GM21526 (cell line): ENCODE data around the gene BDKRB2.

ENCODE experiments used
- ATAC-seq: cut with Tn5 transposase; IDR thresholded peaks from one replicate; pipeline ENCODE4 v1.9.1; 2021; ENCODE audit warnings: moderate library complexity; ENCODE audit not compliant: unreplicated experiment, low FRiP score

Gene BDKRB2

DNA sequence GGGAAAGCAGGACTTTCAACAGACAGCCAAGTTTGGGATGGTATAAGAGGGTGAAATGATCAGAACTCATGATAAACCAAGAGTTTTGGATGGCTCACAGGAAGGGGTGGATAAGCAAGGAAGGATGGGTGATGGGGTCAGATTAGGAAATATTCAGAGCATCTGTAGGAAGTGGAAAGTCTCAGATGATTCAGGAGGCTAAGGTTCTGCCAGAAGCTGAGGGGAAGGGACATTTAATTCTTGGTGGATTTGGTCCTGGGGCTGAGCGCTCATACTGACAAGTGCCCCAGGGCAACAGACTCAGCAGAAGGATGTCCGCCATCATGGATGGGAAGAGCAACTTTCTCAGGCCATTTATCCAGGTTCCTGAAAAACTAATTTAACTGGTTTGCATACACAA is 28.4 kb upstream of the BDKRB2 start:
- ATAC-seq, result no peak

DNA sequence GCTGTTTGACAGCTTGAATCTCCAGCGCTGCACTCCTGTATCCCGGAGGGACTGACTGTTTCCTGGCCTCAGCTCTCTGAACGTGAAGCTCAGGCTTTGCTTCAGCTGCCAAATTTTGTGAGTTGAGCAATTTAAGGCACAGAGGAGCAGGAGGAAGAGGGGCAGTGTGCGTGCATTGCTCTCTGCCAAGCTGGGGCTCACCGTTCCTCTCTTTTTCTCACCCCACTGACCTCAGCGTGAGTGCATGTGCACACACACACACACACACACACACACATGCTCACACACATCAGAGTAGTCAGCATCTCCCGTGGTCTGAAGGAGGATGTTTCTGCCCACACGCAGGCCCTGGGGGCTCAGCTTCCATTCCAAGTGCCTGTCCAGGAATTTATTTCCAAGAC is 27.8 kb upstream of the BDKRB2 start:
- no peak for ATAC-seq

DNA sequence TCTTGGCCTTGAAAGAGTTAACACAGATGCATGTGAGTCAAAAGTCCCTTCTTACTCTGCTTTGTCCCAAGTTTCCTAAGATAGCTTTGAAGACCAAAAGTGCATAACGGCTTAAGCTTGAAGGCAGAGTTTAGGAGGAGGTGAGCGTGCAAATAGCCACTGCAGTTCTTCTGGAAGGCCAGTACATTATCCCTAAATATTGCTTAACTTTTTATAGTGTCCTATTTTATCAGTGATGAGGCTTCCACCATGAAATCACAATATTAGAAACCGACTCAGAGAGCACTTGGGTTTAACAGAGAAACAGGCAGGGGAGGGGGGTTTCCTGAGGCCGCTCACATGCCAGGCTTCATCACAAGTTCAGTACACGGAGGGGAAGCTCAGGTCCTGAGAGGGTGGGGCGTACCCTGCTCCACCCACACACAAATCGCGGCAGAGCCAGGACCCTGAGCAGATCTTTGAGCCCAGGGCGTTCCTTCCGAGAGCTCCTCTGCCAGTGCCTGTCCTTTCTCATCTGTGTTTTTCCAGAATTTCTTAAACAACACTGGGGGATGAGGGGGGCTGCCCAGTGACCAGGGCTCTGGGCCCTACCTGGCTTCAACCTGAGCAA is 26.8 kb upstream of the BDKRB2 start:
- ATAC-seq, result no peak

DNA sequence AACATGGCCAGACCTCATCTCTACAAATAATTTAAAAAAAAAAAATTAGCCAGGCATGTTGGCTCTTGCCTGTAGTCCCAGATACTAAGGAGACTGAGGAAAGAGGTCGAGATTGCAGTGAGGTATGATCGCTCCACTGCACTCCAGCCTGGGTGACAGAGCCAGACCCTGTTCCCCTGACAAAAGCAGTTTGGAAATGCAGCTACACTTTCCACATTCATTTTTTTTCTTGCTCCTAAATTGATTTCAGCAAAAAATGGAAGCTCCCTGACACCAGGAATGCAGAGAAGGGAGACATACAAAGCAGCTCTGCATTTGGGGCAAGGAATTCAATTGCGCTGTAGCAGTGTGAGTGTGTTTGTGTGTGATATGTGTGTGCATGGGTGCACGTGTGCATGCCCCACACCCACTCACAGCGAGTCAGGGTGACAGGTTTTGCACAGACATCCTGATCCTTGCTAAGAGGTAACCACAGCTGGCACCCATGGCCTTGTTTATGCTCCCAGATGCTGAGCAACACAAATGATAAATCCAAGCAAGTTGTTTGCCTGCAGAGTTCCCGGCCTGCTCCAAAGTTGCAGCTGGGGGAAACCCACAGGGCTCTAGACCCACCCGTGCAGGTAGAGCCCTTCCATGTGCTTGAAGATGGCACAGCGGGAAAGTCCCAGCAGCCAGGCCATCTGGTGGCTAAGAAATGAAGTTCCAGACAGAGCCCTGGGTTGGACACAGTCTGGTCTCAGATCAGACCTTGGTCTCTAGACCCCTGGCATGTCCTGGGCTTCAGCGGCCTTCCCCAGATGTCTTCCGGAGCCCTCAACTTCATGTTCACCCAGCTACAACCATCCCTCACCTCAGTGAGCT is 25.9 kb upstream of the BDKRB2 start:
- no peak for ATAC-seq

DNA sequence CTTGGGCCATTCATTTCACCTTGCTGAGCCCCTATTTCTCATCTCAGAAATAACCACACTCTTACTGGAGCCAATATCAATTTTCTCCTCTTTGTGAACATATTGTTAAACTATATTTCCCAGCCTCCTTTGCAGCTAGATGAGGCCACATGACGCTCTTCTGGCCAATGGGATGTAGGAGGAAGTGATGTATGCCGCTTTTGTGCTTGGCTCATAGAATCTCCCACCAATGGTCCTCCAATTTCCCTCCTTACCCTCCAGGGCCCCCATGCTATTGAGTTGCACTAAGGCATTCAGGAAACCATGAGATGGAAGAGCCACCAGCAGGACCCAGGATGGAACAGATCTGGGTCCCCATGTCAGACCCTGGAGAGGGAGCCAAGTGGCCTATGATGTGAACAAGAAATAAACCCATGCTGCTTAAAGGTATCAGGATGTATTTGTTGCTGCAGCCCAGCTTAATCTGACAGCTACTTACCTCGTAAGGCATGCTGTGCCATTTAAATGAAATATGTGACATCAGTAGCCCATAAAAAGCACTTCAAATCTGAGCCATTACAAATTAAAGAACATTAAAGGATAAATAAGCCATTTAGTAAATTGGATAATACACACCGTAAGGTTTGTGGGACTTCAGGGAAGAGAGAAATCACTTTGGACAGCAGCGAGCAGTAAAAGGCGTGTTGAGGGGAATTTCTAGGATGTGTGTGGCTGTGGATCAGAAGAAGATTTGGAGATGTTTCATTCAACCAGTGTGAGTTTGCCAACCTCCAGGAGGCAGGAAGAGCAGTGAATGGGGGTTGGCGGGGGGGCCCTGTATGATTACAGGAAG is 24.4 kb upstream of the BDKRB2 start:
- no peak for ATAC-seq

DNA sequence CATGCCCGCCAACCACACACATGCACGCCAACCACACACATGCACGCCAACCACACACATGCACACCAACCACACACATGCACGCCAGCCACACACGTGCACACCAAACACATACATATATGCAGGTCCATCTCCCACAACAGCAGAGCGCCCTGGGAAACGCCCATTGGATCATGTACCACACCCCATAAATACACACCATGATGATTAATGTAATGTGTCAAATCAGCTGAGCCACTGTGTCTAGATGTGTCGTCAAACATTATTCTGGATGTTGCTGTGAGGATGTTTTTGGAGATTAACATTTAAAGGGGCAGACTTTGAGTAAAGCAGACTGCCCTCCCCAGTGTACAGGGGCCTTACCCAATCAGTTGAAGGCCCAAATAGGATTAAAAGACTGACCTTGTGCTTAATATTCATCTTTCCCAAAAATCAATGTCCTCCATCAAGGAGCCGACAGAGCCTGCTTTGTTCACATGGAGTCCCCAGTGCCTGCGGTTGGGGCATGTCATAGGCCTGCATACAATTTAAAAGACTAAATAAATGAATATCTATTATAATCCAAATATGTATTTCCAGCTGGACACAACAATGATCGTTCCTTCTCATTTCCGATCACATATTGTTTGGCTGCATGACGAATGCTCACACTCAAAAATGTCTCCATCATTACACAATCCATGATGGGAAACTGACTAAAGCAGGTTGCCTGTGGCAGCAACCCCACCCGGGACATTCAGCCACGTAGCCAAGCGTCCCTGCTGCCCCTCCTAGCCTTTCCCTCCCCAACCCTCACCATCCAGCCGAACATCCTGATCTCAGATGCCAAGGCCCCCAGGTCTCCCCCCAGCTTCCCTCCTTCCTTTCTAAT is 23.2 kb upstream of the BDKRB2 start:
- no peak for ATAC-seq

DNA sequence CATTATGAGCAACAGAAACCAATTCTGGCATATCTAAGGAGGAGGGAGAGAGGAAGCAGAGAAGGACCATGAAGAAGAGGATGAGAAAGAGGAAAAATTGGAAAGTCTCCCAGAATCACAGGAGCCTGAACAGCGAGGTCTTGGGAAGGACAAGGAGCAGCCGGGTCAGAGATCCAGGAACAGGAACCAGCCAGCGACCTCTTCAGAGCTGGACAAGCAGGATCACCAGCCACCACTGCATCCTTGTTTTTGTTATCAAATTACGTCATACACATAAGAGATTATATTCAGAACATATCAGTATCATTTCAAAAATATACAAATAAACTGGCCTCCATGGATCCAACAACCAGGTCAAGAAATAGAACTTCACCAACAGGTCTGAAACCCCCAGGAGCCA is 22.1 kb upstream of the BDKRB2 start:
- ATAC-seq, result no peak

DNA sequence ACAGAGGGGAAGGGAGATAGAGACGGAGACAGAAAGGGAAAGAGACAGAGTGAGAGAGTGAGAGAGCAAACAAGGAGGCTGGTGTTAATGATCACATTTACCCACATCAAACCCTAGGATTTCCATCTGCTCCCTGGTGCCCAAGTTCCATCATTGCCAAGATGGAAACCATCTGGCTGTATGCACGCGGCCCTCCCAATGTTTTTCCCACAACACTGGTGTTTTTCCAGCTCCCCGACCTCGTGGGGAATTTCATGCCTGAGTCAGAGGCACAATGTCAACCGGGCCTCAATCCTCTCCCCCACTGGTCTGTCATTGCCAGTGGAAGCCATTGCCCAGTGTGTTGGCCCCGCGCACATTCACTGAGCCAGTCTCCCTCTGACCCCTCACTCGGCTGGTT is 19.9 kb upstream of the BDKRB2 start:
- no peak for ATAC-seq

DNA sequence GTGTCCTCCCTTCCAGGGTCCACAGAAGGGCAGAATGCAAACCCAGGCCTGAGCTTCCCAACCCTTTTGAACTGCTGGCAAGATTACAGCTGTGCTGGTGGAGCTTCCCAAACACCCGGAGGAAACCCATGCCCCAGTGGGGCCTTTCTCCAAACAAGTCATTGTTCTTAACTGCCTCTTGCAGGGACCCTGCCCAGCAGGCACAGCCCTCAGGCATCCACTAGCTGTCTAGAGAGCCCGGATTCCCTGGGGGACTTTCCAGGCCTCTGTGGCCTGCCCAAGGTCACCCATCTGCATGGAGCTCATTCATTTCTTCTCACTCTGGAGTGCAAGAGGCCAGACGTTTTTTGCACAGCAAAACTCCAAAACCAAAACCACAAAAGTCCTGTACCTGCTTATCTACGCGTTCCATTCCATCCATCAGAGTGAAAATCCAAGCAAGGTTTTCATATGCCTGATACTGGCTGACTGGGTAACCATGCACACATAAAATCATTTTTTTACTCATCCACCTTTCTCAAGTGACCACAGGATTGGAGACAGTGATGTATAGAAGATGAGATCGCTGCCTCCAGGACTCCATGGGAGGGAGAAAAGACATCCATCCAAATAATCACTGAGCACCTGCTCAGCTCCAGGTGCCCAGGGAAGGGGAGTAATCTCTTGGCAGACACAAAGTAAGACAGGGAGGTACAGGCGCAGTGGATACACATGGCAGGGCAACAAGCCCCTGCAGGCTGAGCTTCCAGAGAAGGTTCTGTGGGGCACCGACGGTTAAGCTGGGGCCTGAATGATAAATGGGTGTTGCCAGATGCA is 17.2 kb upstream of the BDKRB2 start:
- ATAC-seq, result no peak

DNA sequence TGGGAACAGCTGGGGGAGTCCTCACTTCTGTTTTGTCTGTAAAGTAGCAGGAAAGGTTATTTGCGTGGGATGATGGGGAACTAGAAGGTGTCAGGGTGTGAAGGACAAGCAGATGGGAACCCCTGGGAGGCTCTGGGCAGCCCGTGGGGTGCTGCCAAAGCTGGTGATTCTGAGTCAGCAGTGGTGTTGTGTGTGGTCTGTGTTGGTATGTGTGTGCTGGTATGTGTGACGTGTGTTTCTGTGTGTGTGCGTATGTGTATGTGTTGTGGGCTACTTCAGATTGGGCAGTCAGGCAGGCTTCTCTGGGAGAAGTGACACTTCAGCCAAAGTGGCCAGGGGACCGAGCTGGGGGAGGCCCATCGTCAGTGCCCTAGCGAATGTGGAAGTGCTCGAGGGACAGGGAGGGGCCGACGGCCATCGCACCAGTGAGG is 15.3 kb upstream of the BDKRB2 start:
- no peak for ATAC-seq

DNA sequence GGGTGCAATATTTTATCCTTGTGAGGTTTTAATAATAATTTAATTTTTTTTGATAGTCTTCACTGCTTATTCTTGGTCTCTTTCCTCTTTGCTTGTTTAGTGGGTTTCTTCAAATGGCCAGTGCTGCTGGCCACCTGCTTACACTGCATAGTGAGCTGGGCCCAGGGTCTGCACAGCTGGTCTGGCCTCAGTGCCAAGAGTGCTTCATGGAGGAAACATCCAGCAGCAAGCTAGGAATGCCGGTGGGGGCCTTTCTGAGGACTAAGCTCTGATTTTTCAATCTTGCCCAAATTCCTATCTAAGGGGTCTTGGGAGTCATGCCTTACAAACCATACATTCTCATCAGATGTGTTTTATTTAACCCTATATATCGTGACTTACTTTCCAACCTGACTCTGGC is 13.3 kb upstream of the BDKRB2 start:
- no peak for ATAC-seq

DNA sequence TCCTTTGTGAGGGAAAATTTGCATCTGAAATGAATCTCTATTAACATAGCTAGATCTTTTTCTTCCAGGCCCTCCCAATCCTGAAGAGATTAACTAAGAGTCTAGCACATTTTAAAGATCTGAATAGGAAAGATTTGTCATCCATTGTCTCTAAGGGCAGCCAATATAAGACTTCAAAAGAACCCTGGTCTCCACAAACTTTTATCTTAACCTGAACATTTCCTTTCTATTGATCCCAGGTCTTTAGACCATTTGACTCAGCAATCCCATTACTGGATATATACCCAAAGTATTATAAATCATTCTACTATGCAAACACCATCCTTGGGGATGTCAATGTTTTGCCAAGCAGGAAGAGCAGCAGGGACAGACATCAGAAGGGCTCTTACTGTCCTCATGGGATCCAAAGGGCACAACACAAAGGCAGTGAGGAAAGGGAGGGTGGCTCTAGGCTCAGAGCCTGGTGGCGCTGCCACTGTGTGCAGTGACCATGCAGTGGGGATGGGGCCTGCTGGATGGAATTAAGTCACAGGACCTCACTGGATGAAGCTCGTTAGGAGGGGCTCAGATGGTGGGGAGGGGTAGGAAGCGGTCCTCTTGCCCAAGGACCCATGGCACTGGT is 12.7 kb upstream of the BDKRB2 start:
- ATAC-seq, result no peak

DNA sequence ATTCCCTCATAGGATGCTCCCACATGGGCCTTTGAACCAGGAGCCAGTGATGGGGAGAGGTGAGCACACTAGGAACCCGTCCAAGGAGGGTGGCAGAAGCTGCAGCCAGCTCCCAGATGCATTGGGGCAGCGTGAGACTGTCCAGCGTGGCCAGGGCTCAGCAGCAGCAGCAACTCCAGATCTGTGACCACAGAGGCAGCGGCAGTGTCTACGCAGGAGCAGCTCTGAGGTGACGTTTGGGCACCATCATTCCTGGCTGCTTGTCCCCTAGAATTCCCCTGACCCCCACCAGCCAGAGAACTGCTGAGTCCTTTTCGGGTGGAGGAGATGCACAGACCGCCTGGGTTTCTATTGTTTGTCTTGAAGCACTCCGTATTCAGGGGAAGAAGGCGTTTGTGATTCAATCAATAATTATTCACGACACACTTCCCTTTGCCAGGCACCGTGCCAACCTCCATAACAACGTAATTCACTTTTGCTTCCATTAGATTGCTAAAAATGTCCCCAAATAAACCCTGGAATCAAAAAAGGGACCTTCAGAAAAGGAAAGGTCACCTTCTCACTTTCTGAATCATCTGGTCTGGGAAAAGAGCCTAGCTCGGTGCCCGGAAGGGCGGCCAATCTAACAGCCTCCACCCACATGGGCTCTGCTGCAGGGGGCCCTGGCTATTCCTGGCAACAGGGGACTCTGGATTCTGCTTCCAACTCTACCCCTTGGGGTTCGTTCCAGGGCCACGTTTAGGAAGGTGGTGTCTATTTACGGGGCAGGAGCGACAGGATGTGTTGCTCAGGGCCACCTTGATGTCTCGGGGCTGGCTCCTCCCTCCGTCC is 11.4 kb upstream of the BDKRB2 start:
- ATAC-seq, result no peak

DNA sequence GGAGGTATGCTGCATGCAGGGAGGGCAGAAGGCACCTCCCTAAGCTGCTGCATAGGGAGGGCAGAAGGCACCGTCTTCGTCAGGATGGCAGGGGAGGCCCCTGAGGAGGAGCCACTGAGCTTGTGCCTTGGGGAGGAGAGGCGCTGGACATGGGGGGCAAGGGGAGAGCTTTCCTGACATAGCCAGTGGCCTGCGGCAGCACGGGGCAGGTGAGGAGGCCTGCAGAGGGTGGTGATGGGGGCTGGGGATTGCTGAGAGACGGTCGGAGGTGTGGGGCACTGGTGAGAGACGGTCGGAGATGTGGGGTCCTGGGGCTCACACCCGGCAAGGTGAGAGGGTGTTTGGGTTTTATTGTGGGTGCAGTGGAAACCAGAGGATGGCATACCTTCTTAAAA is 10.4 kb upstream of the BDKRB2 start:
- no peak for ATAC-seq

DNA sequence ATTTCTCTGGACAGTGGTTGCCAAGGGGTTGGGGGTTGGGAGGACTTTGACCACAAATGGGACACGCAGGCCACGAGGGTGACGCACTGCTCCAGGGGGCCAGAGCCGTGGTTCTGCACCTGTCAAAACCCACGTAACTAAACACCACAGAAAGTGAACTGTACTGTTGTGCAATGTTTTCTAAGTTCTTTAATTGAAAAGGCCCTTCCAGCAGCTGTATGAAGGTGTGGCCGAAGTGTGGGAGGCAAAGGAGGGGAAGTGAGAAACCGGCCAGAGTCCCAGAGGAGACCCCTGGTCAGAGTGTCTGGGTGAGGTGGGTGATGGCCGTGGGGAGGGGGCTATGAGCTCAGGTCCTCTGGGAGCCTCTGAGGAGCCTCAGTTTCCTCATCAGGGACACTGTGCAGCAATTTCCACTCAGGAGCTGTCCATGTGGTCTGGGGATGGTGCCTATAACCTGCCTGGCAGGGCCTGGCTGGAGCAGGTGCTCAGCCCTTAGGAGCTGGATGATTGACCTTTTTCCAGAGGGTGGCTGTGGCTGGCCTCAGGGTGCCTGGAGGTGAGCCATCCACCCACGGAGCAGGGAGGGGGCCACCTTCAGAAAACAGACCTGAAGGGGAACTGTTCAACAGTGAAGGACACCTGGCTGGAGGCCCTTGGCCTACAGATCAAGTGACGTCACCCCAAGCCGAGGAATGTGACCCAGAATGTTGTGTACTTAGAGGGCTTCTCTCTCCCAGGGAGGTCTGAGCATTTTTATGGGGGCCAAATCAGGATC is 9.8 kb upstream of the BDKRB2 start:
- no peak for ATAC-seq

DNA sequence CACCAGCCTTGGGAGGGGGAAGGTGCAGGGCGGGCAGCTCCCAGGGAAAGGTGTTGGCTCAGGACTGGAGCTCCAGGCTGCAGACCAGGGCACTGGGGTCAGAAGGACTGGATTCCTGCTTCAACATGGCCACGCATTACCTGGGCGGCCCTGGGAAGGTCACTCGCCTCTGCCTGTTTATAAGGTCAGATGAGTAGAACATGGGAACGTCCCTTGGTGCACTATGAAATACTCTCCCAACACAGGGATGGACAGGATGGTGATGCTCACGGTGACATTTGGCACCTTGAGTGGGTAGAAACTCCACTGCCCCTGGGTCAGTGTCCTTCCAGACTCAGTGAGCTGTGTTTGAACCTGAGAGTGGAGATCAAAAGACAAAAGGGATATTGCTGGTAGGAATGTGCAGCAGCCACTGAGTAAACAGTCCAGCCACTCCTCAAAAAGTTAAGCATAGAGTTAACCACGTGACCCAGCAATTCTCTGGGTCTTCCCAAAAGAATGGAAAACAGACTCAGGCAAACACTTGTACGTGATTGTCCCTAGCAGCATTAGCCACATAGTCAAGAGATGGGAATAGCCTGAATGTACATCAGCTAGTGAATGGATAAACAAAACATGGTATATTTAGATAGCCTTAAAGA is 9.1 kb upstream of the BDKRB2 start:
- ATAC-seq, result no peak
